ENCODE results near the gene ITFG2.
"Not testable (repeated sequence)": the region's sequence is repeated elsewhere in the genome, so short reads cannot be mapped to it uniquely, and the experiment has no call there.

The ITFG2 gene

DNA sequence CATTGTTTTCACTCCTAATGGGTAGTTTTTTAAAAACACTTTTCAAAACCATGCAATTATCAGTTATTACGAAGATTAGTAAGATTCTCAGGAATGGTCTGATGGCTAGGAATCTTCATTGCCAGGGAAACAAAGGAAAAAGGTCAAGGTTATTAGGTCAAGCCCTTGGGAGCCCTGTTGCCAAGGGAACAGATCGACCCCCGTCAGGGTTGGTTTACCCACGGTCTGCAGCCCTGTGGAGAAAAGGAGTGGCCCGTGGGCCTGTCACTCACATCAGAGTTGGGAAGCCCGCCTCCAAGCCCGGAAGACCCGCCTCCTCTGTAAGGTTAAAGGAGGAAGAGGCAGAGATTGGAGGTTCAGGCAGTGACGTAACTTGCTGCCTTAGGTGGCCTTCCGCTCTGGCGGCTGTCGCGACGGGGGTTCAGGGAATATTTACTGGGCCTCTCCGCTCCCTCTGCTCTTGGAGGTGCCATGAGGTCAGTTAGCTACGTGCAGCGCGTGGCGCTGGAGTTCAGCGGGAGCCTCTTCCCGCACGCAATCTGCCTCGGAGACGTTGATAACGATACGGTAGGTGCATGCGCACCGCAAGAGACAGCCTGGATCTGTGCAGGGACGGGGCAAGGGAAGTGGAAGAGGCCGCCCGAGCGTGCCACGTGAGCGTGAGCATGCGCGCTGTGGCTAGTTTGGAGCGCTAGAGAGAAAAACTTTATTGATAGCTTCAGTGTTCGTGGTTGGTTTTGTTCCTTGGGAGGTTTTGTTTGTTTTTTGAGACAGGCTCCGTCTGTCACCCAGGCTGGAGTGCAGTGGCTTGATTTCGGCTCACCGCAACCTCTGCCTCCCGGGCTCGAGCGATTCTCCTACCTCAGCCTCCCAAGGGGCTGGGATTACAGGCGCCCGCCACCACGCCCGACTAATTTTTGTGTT lies at the start of gene ITFG2:
Gene ITFG2, plus strand, starts transcription at position 379 of the 924 bp plus-strand sequence. Its CDS starts 93 bp downstream, at position 472.
- peak; percentile 95 for DNase-seq

- no peak for DNase-seq
Measured at GRCh38 chr12:2764398-2764797, 48.1 kb upstream of the ITFG2 start.

DNA sequence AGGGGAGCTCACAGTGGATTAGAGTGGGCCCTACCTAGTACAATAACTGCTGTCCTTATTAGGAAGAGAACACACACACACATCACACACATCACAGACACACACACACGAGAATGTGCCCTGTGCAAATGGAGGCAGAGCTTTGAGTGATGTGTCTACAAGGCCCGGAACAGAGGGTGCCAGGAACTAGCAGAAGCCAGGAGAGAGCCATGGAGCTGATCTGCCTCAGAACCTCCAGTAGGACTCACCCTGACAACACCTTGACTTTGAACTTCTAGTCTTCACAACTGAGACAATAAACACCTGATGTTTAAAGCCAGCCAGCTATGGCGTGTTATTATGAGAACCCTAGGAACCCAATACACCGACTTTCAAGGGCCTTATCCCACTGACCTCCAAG lies 47.4 kb upstream of the ITFG2 start:
- DNase-seq: no peak

DNA sequence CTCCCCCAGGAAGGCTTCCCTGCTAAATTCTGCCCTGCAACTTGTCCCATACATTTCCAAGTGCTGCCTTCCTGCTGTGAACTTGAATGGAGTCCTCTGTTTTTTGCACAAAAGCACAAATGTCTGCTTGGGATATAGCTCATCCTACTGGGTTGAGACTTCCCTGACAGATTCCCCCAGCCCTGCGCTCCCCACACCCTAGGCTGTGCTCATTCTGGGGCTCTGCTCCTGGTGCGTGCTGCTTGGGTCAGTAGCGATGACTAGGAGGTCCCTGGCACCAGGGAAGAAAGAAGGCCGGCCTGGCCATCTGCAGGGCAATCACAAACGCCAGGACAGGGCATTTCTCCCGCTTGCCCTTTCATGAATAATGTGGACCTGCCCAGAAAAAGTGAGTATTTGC lies 46.9 kb upstream of the ITFG2 start:
- no peak for DNase-seq

- DNase-seq: no peak
Measured at GRCh38 chr12:2768224-2768961, 44.1 kb upstream of the ITFG2 start.

DNA sequence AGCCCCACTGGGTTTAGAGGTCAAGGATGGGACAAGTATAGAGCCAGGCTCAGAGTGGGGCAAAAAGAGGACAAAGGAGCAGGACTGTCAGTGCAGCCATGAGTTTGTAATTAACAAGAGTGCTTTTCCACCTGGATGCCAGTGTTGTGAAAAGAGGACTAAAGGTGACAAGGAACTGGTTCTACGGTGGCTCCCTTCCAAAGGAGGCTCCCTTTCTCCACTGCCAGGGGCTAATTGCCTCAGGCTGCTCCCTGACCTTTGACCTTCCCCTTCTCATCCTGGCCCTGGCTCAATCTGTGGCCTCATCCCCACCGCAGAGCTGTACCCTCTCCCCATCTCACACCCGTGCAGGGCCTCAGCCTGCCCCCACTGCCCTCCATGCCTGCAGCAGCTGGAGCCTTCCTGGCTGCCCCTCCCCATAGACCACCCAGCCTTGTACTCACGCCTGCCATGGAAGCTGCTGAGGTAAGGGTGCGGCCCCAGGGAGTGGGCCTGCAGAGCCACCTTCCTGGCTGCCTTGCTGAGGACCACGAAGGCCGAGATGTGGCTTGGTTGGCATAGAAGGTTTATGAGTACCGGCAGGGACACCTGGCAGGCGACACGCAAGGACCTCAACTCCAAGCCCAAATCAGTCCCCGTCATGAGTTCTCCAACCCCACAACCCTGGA lies 42.5 kb upstream of the ITFG2 start:
- no peak for DNase-seq

DNA sequence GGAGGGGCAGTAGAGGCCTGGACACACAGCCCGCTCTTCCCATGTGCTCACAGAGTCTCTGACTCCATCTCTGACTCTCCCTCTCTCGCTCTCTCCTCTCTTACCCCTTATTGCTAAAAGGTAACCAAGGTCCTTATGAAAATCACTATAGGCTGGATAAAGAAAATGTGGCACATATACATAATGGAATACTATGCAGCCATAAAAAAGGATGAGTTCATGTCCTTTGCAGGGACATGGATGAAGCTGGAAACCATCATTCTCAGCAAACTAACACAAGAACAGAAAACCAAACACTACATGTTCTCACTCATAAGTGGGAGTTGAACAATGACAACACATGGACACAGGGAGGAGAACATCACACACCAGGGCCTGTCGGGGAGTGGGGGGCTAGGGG lies 41.9 kb upstream of the ITFG2 start:
- DNase-seq: not testable (repeated sequence)

- no peak for DNase-seq
Measured at GRCh38 chr12:2772370-2772769, 40.1 kb upstream of the ITFG2 start.

DNA sequence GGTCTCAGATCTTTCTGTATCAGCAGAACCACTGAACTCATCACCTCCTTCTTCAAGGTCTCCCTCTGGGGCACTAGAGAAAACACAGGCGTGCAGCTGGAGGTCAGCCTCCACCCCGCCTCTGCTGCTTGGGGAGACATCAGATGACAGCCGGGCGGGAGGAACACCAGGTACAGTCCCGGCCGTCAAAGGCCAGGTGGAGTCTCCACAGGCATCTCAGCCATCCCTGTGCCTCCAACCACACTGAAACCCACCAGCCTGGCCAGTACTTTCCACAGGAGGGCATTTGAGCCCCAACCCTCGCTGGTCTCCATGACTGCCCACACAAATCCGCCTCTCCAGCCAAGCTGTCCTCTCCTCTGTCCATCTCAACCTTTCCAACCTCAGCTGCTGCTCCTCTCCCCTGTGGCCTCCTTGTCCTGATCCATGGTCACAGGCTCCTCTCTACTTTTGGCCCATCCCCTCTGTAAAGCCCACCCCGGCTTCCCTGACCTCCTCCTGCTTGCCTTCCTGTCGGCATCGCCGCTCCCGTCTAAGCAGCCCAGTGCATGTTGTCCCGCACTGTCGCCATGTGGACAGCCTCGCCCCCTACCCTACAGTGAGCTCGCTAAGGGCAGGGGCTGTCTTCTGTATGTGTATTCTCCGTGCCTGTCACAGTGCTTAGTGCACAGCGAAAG lies 39.1 kb upstream of the ITFG2 start:
- DNase-seq: no peak

GRCh38 chr12:2775431-2775830 lies 37.0 kb upstream of the ITFG2 start:
- no peak for DNase-seq

DNA sequence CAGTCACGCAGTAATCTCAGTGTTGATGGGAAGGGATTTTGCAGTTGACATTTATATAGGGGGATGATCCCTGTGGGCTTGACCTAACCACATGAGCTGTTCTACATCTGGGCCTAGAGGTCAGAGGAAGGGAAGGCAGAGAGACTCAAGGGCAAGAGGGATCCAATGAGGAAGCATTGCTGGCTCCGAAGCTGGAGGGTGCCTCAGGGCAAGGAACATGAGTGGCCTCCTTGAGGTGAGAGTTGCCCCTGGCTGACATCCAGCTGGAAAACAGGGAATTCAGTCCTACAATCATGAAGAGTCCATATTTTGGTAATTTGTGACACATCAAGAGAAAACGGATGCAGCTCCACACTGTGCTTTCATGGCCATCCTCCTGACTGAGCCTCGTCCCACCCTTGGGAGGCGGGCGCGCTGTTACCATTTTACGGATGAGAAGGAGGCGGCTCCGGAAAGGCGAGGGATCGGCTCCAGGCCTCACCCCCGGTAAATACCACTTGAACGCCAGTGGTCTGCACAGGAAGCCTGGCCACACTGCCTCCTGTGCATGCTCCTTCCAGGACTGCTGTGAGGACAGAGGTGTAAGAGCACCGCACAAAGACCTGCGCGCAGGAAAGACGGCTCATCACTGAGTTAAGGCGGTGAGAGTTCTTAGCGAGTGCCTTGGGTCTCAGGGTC lies 36.2 kb upstream of the ITFG2 start:
- no peak for DNase-seq

DNA sequence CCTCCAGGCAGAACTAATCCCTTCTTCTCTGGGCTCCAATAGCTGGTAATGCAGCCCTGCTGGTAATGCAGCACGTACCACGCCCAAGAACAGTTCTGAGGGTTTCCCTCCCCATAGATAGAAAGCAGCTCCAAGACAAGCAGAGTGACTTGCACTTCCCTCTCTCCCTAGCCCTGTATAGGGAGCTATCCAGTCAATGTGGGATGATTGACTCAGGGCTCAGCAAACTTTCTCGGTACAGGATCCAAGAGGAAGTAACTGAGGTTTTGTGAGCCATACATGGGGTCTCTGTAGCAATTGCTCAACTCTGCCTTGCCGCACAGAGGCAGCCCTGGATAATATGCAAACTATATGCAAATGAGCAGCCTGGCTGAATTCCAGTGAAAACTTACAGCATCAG lies 33.2 kb upstream of the ITFG2 start:
- DNase-seq: no peak

DNA sequence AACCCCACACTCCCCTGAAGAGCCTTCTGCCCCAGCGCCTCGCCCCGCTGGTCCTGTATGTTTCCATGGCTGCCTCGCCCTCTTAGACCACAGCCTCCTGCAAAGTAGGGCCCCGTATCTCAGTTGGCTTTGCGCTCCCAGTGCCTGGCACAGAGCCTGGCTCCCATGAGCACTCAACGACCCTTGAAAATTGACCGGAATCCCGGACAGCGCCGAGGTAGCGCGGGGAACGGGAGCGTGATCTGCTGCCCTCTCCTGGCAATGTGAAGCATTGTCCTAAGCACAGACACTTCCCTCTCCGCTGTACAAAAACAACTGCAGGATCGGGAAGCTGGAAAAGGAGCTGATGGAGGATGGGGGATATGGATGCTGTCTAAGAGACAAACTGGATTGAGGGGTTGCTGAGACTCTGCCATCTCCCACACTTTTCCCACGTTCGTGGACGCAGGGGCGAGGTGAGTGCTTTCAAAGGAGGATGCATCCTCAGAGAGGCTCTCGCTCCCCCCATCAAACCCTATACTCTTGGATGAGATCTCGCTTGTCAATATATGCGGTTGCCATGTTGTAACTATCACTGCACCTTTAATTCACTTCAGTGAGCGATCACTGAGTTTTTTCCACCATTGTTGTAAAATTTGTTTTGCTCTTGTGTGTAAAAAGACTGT lies 28.4 kb upstream of the ITFG2 start:
- peak; percentile 25 to 26 for DNase-seq

DNA sequence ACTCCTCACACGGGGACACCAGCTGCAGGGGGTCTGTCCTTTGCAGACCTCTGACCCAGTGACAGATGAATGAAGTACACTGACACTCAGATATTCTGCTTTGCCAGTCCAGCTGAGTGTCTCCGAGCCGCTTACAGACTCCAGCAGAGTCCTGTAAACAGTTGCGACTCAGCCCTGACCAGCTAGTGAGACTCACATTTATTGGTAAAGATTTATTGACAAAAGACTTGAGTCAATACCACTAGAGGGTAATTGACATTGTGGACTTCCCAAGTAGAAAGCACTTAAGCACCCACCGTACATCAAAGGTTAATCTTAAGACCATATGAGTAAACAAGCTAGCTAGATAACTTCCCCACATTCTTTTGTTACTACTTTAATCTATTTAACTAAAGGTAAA lies 27.5 kb upstream of the ITFG2 start:
- no peak for DNase-seq

- no peak for DNase-seq
Measured at GRCh38 chr12:2791089-2791488, 21.4 kb upstream of the ITFG2 start.

GRCh38 chr12:2792671-2793500 lies 19.6 kb upstream of the ITFG2 start:
- DNase-seq: no peak

GRCh38 chr12:2793561-2793960 lies 18.9 kb upstream of the ITFG2 start:
- no peak for DNase-seq

- peak in 1 of 2 experiments; percentile 7 for DNase-seq
Measured at GRCh38 chr12:2794191-2794735, 18.2 kb upstream of the ITFG2 start.

- peak; percentile 83 to 87 for DNase-seq
Measured at GRCh38 chr12:2794736-2795289, 17.7 kb upstream of the ITFG2 start, which contains the start of gene FKBP4. TSS of gene FKBP4 (plus strand) at chr12:2794970. CDS start at chr12:2795140, 170 bp downstream.
